Retinal pigment epithelial cell (primary cell): ENCODE measurements around the gene ZNF101.
"Not testable (repeated sequence)": the region's sequence is repeated elsewhere in the genome, so short reads cannot be mapped to it uniquely, and the experiment has no call there.

Experiments used
- DNase-seq: peaks from one replicate; pipeline ENCODE4 v3.0.0-alpha.2; 2010; ENCODE audit warnings: low read depth
- H3K4me3 ChIP-seq: 2 replicates; pipeline ENCODE4 v1.5.1; 2011; ENCODE audit warnings: mild to moderate bottlenecking, low read length, control low read depth, moderate library complexity
- TF ChIP-seq, protein P1 (sequence below): conservative IDR thresholded peaks from 2 replicates; pipeline ENCODE4 v1.5.1; 2011; ENCODE audit warnings: low read depth, low read length, control low read depth, inconsistent platforms

ZNF101 gene

GRCh38 chr19:19697589-19697988, 28.9 kb downstream of the ZNF101 start:
- no peak for DNase-seq
- TF ChIP-seq, protein P1, sequence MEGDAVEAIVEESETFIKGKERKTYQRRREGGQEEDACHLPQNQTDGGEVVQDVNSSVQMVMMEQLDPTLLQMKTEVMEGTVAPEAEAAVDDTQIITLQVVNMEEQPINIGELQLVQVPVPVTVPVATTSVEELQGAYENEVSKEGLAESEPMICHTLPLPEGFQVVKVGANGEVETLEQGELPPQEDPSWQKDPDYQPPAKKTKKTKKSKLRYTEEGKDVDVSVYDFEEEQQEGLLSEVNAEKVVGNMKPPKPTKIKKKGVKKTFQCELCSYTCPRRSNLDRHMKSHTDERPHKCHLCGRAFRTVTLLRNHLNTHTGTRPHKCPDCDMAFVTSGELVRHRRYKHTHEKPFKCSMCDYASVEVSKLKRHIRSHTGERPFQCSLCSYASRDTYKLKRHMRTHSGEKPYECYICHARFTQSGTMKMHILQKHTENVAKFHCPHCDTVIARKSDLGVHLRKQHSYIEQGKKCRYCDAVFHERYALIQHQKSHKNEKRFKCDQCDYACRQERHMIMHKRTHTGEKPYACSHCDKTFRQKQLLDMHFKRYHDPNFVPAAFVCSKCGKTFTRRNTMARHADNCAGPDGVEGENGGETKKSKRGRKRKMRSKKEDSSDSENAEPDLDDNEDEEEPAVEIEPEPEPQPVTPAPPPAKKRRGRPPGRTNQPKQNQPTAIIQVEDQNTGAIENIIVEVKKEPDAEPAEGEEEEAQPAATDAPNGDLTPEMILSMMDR, result no peak
- no peak overlapping the region for H3K4me3 ChIP-seq

GRCh38 chr19:19700493-19700892, 31.9 kb downstream of the ZNF101 start:
- not testable (repeated sequence) for H3K4me3 ChIP-seq, DNase-seq

DNA sequence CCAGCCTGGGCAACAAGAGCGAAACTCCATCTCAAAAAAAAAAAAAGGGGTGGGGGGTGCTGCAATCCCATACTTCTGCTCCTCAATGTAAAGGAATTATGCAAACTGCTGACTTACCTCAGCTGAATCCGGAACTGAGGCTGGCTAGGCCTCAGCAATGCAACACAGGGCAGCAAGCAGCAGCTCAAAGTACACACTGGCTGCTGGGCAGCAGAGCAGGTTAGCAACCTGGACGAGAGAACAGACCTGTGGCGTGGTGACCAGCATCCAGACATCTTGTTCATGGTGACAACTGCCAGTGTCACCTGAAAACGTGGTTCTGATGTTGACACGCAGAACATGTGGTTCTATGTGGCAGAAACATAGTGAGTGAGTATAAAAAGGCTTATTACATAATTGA, 36.2 kb downstream of the ZNF101 start:
- TF ChIP-seq, protein P1, result no peak
- H3K4me3 ChIP-seq, result no peak overlapping the region
- DNase-seq, result no peak

DNA sequence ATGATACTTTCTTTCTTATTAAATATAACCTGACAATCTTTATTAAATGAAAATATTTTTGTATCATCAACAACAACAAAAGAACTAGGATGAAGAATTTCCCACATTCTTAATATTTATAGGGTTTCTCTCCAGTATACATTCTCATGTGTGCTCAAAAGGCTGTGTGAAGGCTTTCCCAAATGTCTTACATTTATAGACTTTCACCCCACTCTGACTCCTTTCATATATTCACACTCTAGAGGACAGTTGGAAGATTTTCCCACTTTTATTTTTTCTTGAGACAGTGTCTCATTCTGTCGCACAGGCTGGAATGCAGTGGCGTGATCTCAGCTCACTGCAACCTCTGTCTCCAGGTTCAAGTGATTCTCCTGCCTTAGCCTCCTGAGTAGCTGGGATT, 41.9 kb downstream of the ZNF101 start:
- no peak for DNase-seq
- no peak overlapping the region for H3K4me3 ChIP-seq
- TF ChIP-seq, protein P1, result no peak

DNA sequence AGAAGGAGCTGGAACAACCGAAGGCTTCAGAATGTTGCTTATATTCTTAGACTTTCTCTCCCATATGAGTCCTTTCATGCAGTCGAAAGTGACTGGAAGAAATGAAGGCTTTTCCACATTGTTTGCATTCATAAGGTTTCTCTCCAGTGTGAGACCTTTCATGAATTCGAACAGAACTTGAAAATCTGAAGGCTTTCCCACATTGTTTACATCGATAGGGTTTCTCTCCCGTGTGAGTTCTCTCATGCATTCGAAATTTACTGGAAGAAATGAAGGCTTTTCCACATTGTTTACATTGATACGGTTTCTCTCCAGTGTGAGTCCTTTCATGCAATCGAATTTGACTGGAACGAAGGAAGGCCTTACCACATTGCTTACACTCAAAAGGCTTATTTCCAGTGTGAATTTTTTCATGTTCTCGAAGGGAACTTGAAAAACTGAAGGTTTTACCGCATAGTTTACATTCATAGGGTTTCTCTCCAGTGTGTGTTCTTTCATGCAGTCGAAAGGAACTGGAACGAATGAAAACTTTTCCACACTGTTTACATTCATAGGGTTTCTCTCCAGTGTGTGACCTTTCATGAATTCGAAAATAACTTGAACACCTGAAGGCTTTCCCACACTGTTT, 42.8 kb downstream of the ZNF101 start:
- TF ChIP-seq, protein P1, result no peak
- H3K4me3 ChIP-seq, result no peak overlapping the region
- DNase-seq, result no peak

DNA sequence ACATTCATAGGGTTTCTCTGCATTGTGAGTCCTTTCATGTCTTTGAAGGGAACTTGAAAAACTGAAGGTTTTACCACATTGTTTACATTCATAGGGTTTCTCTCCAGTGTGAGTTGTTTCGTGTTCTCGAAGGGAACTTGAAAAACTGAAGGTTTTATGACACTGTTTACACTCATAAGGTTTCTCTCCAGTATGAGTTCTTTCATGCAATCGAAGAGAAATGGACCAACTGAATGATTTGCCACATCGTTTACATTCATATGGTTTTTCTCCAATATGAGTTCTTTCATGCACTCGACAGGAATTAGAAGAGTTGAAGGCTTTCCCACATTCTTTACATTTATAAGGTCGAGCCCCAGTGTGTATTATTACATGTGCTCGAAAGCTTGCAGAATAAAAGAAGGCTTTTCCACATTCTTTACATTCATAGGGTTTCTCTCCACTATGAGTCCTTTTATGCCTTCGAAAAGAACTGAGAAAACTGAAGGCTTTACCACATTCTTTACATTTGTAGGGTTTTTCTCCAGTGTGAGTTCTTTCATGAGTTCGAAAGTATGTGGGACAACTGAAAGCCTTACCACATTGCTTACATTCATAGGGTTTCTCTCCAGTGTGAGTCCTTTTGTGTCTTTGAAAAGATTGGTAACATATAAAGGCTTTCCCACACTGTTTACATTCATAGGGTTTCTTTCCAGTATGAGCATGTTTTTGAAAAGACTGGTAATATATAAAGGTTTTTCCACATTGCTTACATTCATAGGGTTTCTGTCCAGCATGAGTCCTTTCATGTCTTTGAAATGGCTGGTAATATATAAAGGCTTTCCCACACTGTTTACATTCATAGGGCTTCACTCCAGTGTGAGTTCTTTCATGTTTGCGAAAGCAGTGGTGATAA, 43.5 kb downstream of the ZNF101 start:
- H3K4me3 ChIP-seq, result no peak overlapping the region
- TF ChIP-seq, protein P1, result no peak
- DNase-seq, result no peak

DNA sequence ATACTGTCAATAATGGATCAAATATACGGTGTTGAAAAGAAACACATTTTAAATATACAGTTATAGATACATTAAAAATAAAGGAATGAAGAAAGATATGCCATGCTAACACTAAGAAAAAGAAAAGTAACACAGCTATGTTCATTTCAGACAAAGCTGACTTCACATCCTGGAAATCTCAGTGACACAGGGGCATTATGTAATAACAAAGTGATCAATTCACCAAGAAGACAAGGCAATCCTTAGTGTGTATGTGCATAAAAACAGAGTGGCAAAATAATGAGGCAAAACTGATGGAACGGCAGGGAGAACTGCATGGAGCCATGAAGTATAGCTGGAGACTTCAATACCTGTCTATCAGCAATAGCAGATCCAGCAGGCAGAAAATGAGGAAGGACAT, 51.2 kb downstream of the ZNF101 start:
- no peak overlapping the region for H3K4me3 ChIP-seq
- no peak for DNase-seq
- TF ChIP-seq, protein P1, result no peak
